Neural cell (in vitro differentiated cells): ENCODE data around the gene MEGF6.

Experiments
- CTCF ChIP-seq: fragments of 450-650 bp; IDR thresholded peaks from 2 replicates; pipeline ENCODE4 v1.5.1; 2014; ENCODE audit warnings: antibody characterized with exemption, mild to moderate bottlenecking, moderate library complexity; ENCODE audit not compliant: poor library complexity, severe bottlenecking
- EP300 ChIP-seq: fragments of 450-650 bp; conservative IDR thresholded peaks from 2 replicates; pipeline ENCODE4 v1.6.1; 2014; ENCODE audit warnings: antibody characterized with exemption, mild to moderate bottlenecking, moderate library complexity; ENCODE audit not compliant: poor library complexity, severe bottlenecking
- EZH2 ChIP-seq: fragments of 200-600, 300-800 bp; shearing (Covaris generic), sonication (generic); IDR thresholded peaks from 2 replicates; pipeline ENCODE4 v1.6.1; 2014; ENCODE audit warnings: antibody characterized with exemption, low read length, borderline replicate concordance, mild to moderate bottlenecking; ENCODE audit not compliant: insufficient read depth, poor library complexity, severe bottlenecking
- POLR2AphosphoS5 ChIP-seq: IDR thresholded peaks from 2 replicates; pipeline ENCODE4 v1.6.1; 2012
- REST ChIP-seq: IDR thresholded peaks from 2 replicates; pipeline ENCODE4 v1.6.1; 2012; ENCODE audit warnings: borderline replicate concordance

GRCh38 chr1:3638027-3638426 lies 26.7 kb upstream of the MEGF6 start:
- no peak for TF ChIP-seq POLR2AphosphoS5
- no peak for TF ChIP-seq CTCF
- no peak for TF ChIP-seq EZH2
- no peak for TF ChIP-seq EP300
- TF ChIP-seq REST = no peak
